Measurements from ENCODE around the gene KDM5C.

GRCh38 chrX:53233536-53233935 lies 8.5 kb upstream of the KDM5C start:
- no peak for TF ChIP-seq CTCF (IDR thresholded peaks at IDR 0.05; ENCODE audit: poor library complexity, severe bottlenecking)
- no peak for TF ChIP-seq SMC3 (conservative IDR thresholded peaks at IDR 0.05; ENCODE audit: poor library complexity)
- no peak for TF ChIP-seq EZH2 (IDR thresholded peaks at IDR 0.05; ENCODE audit: borderline replicate concordance, insufficient read depth, low read length, poor library complexity, severe bottlenecking)
- no peak for TF ChIP-seq POLR2AphosphoS5 (IDR thresholded peaks at IDR 0.05)
- no peak for TF ChIP-seq TAF1 (IDR thresholded peaks at IDR 0.05; ENCODE audit: low read depth)
- TF ChIP-seq REST (IDR thresholded peaks at IDR 0.05; ENCODE audit: borderline replicate concordance), result no peak

Measured in neural cell (in vitro differentiated cells).